HK-2 (cell line): ENCODE data around the gene PTPN11.
"Not testable (repeated sequence)": the region's sequence is repeated elsewhere in the genome, so short reads cannot be mapped to it uniquely, and the experiment has no call there.

ENCODE experiments used
- DNase-seq: peaks from one replicate; pipeline ENCODE4 v3.0.0-alpha.2; 2018; ENCODE audit not compliant: unreplicated experiment

The PTPN11 gene

GRCh38 chr12:112409064-112409905 is 9.5 kb upstream of the PTPN11 start, which contains the start of gene RPL6:
TSS of gene RPL6 (minus strand) at chr12:112409605. CDS start at chr12:112408656, 949 bp downstream.
- peak; percentile 78 for DNase-seq

GRCh38 chr12:112409906-112410244 is 8.9 kb upstream of the PTPN11 start:
- no peak for DNase-seq

GRCh38 chr12:112413855-112414625 is 4.7 kb upstream of the PTPN11 start:
- no peak for DNase-seq

GRCh38 chr12:112415457-112415856 is 3.3 kb upstream of the PTPN11 start:
- not testable (repeated sequence) for DNase-seq

- DNase-seq = no peak
Measured at GRCh38 chr12:112418273-112418607, 507 bp upstream of the PTPN11 start.

- peak; percentile 81 for DNase-seq
Measured at GRCh38 chr12:112419297-112420133, 768 bp downstream of the PTPN11 start.

- no peak for DNase-seq
Measured at GRCh38 chr12:112420740-112421139, 2.0 kb downstream of the PTPN11 start.

- no peak for DNase-seq
Measured at GRCh38 chr12:112421363-112421762, 2.6 kb downstream of the PTPN11 start.

- no peak for DNase-seq
Measured at GRCh38 chr12:112422531-112422930, 3.8 kb downstream of the PTPN11 start.

- DNase-seq = no peak
Measured at GRCh38 chr12:112424126-112424525, 5.4 kb downstream of the PTPN11 start.

GRCh38 chr12:112425582-112426382 is 7.0 kb downstream of the PTPN11 start:
- no peak for DNase-seq

- DNase-seq = no peak
Measured at GRCh38 chr12:112427760-112428159, 9.0 kb downstream of the PTPN11 start.

- no peak for DNase-seq
Measured at GRCh38 chr12:112430929-112431328, 12.2 kb downstream of the PTPN11 start.

- no peak for DNase-seq
Measured at GRCh38 chr12:112431965-112432364, 13.2 kb downstream of the PTPN11 start.

- no peak for DNase-seq
Measured at GRCh38 chr12:112433551-112433950, 14.8 kb downstream of the PTPN11 start.

- not testable (repeated sequence) for DNase-seq
Measured at GRCh38 chr12:112438645-112439044, 19.9 kb downstream of the PTPN11 start.

GRCh38 chr12:112439769-112440168 is 21.0 kb downstream of the PTPN11 start:
- DNase-seq = no peak

GRCh38 chr12:112440653-112441052 is 21.9 kb downstream of the PTPN11 start:
- not testable (repeated sequence) for DNase-seq

- no peak for DNase-seq
Measured at GRCh38 chr12:112443916-112444315, 25.2 kb downstream of the PTPN11 start.

GRCh38 chr12:112446008-112446725 is 27.4 kb downstream of the PTPN11 start:
- no peak for DNase-seq

- DNase-seq = no peak
Measured at GRCh38 chr12:112447106-112447505, 28.4 kb downstream of the PTPN11 start.
